ENCODE measurements around the gene GABBR2.
A peak's percentile ranks its signal among the peaks of the same experiment; 100 is the strongest.
"Not testable (repeated sequence)": the region's sequence is repeated elsewhere in the genome, so short reads cannot be mapped to it uniquely, and the experiment has no call there.

Gene GABBR2

DNA sequence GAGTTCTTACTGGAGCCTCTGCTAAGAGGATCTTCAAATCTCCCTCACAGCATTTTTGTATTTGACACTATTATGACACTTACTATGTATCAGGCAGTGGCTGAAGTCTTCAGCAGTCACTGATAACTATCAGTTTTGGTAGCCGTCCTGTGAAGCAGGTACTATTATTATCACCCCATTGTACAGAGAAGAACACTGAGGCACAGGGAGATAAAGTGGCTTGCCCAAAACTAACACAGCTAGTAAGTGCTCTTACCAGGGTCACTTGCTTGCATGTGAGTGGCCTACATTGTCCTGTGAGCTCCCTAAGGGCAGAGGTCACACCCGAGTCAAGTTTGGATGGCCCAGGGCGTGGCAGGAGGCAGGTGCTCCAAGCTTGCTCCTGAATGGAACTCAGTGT lies 16.8 kb downstream of the GABBR2 start:
- no peak for DNase-seq (ENCODE audit: low read depth, low spot score)
- H3K4me3 ChIP-seq (ENCODE audit: low read length): no peak overlapping the region

DNA sequence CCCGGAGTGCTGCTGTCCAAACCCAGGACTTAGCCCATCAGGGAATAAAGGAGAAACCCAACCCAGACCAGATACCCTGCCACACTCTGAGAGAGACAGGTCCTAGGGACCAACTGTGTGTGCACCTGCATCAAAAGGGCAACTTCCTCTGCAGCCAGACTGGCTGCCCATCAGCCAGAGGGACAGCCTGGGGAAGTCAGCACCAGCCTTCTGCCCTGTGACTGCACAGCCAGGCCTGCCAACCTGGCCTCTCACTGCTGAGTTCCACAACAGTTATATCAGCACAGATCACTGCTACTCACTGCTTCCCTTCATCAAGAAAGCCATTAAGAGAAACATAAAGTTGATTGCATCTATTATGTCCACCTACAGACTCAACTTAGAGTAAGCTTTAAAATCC lies 18.0 kb downstream of the GABBR2 start:
- no peak overlapping the region for H3K4me3 ChIP-seq (ENCODE audit: low read length)
- DNase-seq (ENCODE audit: low read depth, low spot score): no peak

DNA sequence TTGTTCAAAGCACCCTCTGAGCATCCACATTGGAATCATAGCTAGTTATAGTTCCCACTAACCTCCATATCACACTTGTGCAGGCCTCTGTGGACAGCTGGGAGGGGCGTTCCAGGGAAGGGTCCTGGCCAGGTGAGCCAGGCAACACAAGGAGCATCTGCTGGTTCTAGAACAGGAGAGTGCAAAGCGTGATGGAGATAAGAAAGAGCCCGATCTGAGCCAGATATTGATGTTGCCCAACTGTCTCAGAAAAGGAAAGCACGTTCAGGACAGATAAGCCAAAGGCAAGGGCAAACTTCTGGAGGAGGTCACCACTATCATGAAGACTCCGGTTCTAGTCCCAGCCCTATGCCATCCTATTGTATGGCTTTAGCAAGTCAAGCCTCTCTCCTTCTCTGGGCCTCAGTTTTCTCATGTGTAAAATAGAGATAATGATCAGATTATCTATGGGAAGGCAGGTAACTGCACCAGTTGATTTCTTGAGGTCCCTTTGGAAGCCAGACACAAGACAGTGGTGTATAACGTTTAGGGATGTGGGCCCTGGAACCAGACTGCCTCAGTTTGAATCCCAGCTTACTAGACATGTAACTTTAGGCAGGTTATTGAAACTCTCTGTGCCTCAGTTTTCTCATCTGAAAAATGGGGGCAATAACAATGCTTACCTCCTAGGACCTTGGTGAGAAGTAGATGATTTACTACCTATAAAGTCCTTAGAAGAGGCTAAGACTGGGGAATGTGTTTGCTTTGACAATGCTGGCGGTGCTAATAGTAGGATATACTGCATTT lies 19.8 kb downstream of the GABBR2 start:
- no peak overlapping the region for H3K4me3 ChIP-seq (ENCODE audit: low read length)
- DNase-seq (ENCODE audit: low read depth, low spot score): no peak

DNA sequence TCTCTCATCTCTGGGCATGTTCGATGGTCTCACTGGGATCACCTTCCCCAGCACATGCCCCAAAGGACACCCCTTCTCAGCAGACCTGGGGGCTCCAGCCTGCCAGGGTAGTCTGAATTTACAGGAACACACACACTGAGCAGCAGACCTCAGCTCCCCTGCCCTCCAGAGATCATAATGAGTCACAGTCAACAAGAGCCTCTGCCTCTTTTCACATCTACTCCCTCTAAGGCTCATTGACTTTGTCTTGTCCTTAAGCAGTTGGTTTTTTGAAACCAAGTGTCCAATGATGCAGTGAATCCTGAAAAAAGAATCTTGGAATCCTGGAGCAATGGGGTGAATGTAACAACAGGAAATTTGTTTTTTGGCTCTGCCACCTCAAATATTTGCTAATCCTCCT lies 20.8 kb downstream of the GABBR2 start:
- H3K4me3 ChIP-seq (ENCODE audit: low read length): no peak overlapping the region
- no peak for DNase-seq (ENCODE audit: low read depth, low spot score)

DNA sequence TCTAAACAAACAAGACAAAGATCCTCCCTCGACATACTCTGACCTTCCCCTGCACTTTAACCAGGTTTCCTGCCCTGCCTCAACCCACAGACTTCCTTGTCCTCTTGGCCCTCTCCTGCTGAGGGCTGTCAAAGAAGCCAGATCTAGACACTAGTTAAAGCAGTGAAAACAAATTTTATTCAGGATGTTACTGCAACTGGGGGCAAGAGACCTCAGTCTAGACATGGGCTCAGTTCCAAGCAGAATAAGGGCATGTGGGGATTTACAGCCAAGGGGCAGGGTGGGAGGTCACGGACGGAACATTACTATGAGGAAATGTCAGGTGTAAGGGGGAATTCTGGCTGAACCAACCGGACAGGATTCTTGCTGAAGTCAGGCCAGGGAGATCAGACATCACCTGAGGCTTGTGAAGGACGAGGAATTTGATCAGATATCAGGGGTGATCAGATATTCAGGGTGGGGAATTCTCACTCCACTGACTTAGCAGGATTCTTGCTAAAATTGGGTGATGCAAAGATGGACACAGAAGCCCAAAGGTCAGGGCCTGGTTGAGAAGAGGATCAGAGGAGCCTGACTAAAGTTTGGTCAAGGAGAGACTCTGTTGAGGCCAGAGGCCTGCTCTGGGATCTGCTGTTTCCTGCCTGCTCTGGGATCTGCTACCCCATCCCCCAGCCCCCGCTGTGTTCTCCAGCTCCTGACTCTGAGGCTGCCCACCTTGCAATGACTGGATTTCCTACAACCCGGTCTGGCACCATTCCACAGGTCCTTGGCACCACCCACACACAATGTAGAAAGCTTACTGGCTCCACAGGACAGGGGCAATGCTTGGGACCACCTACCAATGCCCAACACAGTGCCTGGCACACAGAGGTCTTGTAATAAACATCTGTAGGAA lies 21.5 kb downstream of the GABBR2 start:
- DNase-seq (ENCODE audit: low read depth, low spot score): no peak

DNA sequence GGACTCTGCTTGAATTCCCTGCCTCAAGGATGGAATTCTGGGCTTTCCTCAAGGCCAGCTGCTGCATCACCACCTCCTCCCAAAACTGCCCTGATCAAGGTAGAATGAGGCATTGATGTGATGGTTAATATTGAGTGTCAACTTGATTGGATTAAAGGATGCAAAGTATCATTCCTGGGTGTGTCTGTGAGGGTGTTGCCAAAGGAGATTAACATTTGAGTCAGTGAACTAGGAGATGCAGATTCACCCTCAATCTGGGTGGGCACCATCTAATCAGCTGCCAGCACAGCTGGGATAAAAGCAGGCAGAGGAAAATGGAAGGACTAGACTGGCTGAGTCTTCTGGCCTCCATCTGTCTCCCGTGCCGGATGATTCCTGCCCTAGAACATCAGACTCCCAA lies 23.9 kb downstream of the GABBR2 start:
- not testable (repeated sequence) for DNase-seq (ENCODE audit: low read depth, low spot score); H3K4me3 ChIP-seq (ENCODE audit: low read length)

More for the DNA sequence above, 21.5 kb downstream of the GABBR2 start:
- H3K4me3 ChIP-seq (ENCODE audit: low read length): no peak overlapping the region

DNA sequence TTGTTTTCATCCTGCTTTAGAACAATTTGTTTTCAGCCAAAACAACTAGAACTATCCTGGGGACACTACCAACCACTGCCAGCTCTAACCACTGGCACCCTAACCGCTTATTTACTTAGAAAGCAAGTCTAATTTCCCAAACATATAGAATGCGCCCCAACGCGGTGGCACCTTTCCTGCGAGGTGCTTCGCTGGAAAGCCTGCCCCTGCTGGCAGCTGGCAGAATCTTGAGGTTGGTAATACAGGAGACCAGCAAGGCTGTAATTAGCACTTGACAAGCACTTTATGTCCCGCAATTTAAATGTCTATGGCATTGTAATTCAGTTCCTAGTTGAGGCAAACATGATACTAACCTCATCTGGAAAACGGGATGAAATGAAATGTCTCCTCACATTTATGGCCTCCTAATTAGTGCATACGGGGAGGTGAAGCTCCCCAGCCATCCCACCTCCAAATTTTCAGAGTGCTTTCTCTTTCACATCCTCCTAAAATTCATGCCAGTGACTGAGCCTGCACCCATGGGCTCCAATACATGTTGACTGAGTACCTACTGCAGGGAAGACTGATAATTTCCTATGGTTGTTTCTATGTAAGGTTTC lies 30.4 kb downstream of the GABBR2 start:
- peak; percentile 19 for DNase-seq (ENCODE audit: low read depth, low spot score)
- H3K4me3 ChIP-seq (ENCODE audit: low read length): no peak overlapping the region

DNA sequence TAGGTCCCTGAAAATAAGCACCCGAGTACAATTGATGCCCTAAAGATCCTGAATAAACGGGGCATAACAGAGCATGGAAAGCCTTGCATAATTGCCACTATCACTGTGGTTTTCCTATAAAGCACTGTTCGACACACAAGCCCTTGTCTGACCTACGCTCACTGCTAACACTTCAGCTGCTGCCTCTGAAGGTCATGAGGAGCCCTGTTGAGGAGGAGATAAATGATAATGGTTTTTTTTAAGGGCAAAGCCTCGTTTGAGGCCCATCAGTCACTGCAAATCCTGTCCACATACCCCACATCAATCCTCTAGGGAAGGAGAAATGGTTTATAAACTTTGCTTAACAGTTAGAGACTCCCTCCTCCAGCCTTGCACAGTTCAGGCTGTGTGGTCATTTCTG lies 35.1 kb downstream of the GABBR2 start:
- no peak overlapping the region for H3K4me3 ChIP-seq (ENCODE audit: low read length)
- no peak for DNase-seq (ENCODE audit: low read depth, low spot score)

DNA sequence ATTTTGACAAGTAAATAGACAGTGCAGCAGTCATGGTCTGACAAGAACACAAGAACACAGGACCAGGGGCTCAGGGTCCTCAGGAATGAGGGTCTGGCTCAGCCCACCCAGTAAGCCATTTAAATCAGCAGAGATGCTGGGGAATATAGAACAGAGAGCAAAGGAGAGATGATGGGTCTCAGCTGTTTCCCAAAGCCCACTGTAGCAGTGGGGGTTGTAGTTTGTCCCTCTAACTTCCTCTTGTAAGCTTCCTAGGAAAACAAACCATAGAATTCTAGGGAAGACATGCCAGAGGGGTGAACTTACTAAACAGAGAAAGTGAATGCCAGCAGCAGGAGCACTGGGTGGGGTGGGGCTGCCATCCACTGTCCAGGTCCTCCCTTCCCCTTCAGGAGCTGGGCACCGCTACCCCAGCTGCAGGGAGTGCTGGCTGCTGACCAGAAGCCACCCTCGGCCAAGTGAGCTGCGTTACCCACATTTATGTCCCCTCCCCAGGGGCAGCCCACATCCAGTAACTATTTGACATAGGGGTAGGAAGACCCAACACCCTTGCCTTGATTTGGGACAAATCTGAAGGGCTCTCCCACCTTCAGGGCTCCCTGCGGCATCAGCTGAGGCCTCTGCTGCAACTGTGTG lies 41.6 kb downstream of the GABBR2 start:
- H3K4me3 ChIP-seq (ENCODE audit: low read length): no peak overlapping the region
- DNase-seq (ENCODE audit: low read depth, low spot score): no peak

DNA sequence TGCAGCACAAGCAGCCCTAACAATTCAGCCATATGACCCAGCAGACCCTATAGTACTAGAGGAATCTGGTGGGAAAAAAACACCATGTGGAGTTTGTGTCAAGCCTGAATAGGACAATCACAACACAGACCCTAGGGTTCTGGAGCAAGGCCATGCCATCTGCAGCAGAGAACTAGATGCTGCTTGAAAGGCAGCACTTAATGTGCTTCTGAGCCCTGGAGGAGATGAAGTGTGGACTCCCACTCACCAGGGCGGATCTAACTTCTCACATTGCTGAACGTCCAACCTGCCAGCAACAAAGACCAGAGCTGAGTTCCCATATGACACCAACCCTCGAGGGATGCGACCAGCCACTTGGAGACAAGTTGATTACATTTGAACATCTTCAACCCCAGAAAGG lies 43.2 kb downstream of the GABBR2 start:
- no peak for DNase-seq (ENCODE audit: low read depth, low spot score)
- H3K4me3 ChIP-seq (ENCODE audit: low read length): no peak overlapping the region

DNA sequence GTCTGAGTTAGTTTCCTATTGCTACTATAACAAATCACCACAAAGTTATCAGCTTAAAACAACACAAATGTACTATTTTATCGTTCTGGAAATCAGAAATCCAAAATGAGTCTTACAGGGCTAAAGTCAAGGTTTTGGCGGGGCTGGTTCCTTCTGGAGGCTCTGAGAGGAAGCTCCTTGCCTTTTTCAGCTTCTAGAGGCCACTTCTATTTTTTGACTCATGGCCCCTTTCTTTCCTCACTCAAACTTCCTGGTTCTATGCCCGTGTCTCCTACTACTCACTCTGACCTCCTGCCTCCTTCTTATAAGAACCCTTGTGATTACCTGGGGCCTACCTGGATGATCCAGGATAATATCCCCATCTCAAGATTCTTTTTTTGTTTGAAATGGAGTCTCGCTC lies 48.2 kb downstream of the GABBR2 start:
- no peak for DNase-seq (ENCODE audit: low read depth, low spot score)
- H3K4me3 ChIP-seq (ENCODE audit: low read length): no peak overlapping the region

DNA sequence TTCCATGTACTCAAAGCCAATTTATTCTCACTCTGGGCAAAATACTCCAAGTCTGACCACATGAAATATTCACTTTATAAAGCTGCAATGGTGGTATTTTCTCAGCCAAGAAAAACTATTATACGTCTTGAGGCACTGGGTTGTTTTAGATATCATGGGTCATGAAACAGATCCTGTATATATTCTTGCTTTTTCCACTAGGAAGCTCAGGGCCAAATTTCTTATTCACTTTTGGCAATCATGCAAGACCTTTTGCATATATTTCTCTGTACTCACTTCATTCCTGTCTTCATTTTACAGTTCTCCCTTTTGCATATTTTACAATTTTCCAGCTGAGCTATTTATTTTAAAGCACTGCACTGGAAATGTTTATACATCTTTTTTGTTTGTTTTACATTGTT lies 49.8 kb downstream of the GABBR2 start:
- no peak for DNase-seq (ENCODE audit: low read depth, low spot score)
- H3K4me3 ChIP-seq (ENCODE audit: low read length): no peak overlapping the region

DNA sequence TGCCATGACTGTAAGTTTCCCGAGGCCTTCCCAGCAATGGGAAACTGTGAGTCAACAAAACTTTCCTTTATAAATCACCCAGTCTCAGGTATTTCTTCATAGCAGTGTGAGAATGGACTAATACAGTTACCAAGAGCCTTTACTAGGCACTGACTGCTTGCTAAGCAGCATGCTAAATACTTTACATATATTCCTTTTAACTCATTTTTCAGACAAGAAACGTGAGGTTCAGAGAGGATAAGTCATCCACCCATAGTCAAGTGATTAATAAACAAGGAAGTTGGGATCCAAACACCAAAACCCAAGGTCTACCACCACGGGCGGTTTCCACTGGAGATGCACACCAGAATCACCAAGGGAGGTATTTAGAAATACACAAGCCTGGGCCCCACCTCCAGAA lies 50.8 kb downstream of the GABBR2 start:
- no peak overlapping the region for H3K4me3 ChIP-seq (ENCODE audit: low read length)
- no peak for DNase-seq (ENCODE audit: low read depth, low spot score)

DNA sequence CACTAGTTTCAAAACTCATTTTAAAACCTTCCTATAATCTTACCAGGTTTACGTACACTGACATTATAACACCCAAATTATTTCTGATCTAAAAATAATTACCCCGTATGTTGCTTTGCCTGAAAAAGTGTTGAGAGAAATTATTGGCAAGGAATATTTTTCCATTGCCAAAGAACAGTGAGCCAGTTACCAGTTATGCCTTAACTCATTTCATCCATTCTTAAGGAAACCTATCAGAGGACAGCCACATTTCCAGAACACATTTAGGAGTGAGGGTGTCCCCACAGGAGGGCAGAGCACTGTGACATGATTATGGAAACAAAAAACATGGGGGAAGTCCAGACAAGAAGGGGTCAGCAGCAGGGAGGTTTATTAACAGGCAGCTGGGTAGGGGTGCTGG lies 52.2 kb downstream of the GABBR2 start:
- no peak overlapping the region for H3K4me3 ChIP-seq (ENCODE audit: low read length)
- no peak for DNase-seq (ENCODE audit: low read depth, low spot score)

DNA sequence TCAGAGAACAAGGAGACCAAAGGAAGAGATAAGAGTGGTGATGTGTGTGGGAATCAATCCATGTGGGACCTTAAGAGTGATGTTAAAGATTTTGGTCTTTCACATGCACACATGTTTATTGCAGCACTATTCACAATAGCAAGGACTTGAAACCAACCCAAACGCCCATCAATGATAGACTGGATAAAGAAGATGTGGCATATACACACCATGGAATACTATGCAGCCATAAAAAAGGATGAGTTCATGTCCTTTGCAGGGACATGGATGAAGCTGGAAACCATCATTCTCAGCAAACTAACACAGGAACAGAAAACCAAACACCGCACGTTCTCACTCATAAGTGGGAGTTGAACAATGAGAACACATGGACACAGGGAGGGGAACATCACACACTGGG lies 53.3 kb downstream of the GABBR2 start:
- not testable (repeated sequence) for H3K4me3 ChIP-seq (ENCODE audit: low read length); DNase-seq (ENCODE audit: low read depth, low spot score)

DNA sequence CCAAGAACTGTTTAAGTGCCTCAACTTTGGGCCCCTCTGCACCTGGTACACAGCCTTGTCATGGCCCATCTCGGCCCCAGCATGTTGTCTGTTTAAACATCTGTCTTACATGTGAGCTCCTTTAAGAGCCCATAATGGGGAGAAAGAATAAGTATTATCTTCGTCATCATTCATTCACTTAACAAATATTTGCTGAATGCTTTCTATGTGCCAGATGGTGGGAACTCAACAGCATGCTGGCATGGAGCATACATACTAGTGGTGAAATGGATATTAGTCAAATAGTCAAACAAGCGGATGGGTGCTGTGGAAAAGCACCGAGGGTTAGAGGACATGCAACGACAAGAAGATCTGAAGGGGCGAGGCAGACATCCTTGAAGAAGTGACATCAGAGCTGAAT lies 54.5 kb downstream of the GABBR2 start:
- DNase-seq (ENCODE audit: low read depth, low spot score): no peak
- no peak overlapping the region for H3K4me3 ChIP-seq (ENCODE audit: low read length)

DNA sequence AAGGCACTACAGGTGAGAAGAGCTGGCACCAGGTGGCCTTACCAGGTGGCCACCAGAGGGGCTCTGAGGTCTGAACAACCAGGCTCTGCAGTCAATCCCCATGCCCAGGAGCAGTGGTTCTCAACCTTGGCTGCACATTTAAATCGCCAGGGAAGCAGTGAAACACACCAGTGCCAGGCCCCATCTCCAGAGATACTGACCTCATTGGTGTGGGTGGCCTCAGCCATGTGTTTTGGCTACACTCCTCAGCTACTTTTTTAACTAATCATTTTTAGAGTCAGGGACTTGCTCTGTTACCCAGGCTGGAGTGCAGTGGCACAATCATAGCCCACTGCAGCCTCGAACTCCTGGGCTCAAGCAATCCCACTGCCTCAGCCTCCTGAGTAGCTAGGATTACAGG lies 56.0 kb downstream of the GABBR2 start:
- DNase-seq (ENCODE audit: low read depth, low spot score): no peak
- H3K4me3 ChIP-seq (ENCODE audit: low read length): no peak overlapping the region

DNA sequence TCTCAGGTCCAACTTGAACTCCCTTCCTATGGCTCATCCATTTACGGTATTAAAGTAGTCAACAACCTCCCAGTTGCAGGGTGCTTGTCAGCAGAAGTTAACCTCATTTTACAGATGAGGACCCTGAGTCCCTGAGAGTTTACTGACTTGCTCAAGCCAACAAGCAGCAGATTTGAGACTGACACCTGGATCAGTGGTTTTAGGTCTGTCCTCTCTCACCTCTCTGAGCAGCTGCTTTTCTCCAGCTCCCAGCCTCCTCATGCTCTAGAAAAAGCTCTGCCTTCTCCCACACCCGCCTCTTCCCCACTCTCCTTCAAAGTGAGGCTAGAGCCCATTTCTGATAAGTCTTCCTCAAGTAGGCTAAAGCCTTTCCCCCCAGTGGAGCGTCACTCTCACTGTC lies 56.4 kb downstream of the GABBR2 start:
- H3K4me3 ChIP-seq (ENCODE audit: low read length): no peak overlapping the region

DNA sequence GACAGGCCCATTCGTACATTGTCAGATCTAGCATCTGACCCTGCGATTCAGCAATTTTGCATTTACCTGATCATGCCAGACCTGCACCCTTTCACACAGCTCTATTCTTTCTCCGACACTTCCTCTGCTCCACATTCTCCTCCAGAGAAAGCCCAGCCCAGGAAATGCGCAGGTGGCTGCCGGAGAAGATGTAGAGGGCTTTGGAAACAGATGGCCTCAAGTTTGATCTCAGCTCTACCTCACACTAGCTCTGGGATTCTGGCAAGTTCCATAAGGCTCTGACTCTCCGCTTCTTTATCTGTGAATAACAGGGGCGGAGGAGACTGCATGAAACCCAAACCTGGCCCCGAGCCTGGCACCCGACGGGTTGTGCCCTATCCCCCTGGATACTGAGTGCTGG lies 61.5 kb downstream of the GABBR2 start:
- DNase-seq (ENCODE audit: low read depth, low spot score): no peak
- H3K4me3 ChIP-seq (ENCODE audit: low read length): no peak overlapping the region

More for the DNA sequence above, 56.4 kb downstream of the GABBR2 start:
- DNase-seq (ENCODE audit: low read depth, low spot score): no peak

DNA sequence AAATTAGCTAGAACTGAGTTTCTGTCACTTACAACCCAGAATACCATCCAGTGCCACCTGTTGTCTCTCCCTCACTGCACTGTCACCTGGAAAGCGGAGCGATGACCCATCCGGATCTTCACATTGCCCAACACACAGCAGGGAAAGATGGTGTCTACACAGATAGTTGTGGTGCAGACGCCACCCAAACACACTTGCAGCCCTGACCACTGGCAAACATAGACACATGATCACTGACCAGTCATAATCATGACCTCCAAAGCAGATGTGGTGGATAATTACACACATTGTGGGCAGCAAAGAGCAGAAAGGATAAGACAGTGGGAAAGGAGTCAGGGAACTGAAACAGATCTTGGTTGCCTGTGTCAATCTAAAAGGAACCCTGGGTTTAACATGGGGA lies 64.7 kb downstream of the GABBR2 start:
- no peak for DNase-seq (ENCODE audit: low read depth, low spot score)
- H3K4me3 ChIP-seq (ENCODE audit: low read length): no peak overlapping the region
